SU-DHL-6 (cell line): ENCODE results near the gene CCNYL1.

Source experiments
- CTCF ChIP-seq: fragments of 200-600 bp; sonication (generic); IDR thresholded peaks from one replicate; pipeline ENCODE4 v1.5.1; 2017; ENCODE audit warnings: antibody characterized with exemption, mild to moderate bottlenecking, low read length, moderate library complexity; ENCODE audit not compliant: insufficient read depth, poor library complexity, severe bottlenecking
- EZH2phosphoT487 ChIP-seq: fragments of 200-600 bp; sonication (generic), shearing (Covaris generic); conservative IDR thresholded peaks from 2 replicates; pipeline ENCODE4 v1.6.1; 2018; ENCODE audit warnings: mild to moderate bottlenecking, antibody characterized with exemption, low read length, moderate library complexity, mixed read lengths

- no peak for TF ChIP-seq CTCF
- TF ChIP-seq EZH2phosphoT487 = no peak
These were observed 33.0 kb downstream of the CCNYL1 start for GRCh38 chr2:207744451-207744850.
